ENCODE results near the gene THEMIS2. TPM values are rescaled to one million over a fixed set of nuclear protein-coding genes. Genes with fewer than 3 reads are reported as not detected.

THEMIS2 gene
- polyA plus RNA-seq, 4 donors, result 2.2 to 16.8 (median 9.1) TPM

GRCh38 chr1:27858949-27859576, 13.3 kb upstream of the THEMIS2 start:
- H3K27me3 ChIP-seq (ENCODE audit: control insufficient read depth in 3 of 3, insufficient read depth in 3 of 3, low read length in 3 of 3), result no peaks in the 10 kb centered on the region
- WGBS, 3 donors, result 90 to 92% (median 91%) methylated on average over 14 of the region's 14 CpGs
- DNase-seq (no peak), FAIRE-seq (no peak)
- no peak overlapping the region for H3K4me3 ChIP-seq (ENCODE audit: low read depth in 1 of 3, low read length in 3 of 3)
- H3K36me3 ChIP-seq (ENCODE audit: control insufficient read depth in 3 of 3, insufficient read depth in 2 of 3, low read depth in 1 of 3, low read length in 3 of 3), result peaks cover 0 to 2% (median 0%) of the 10 kb centered on the region in 3 donors
- H3K4me1 ChIP-seq (ENCODE audit: control insufficient read depth in 3 of 3, insufficient read depth in 2 of 3, low read depth in 1 of 3, low read length in 2 of 3), result no peaks in the 10 kb centered on the region
- H3K27ac ChIP-seq (ENCODE audit: low read depth in 1 of 3, low read length in 2 of 3), result no peak overlapping the region
- no peaks in the 10 kb centered on the region for H3K9me3 ChIP-seq (ENCODE audit: control insufficient read depth in 2 of 2, insufficient read depth in 1 of 2, low read depth in 1 of 2, low read length in 1 of 2)

GRCh38 chr1:27861436-27861835, 10.9 kb upstream of the THEMIS2 start:
- Histone ChIP-seq H3K27ac (ENCODE audit: low read depth in 1 of 3, low read length in 2 of 3) (no peak overlapping the region), H3K4me3 (ENCODE audit: low read depth in 1 of 3, low read length in 3 of 3) (no peak overlapping the region), H3K27me3 (ENCODE audit: control insufficient read depth in 3 of 3, insufficient read depth in 3 of 3, low read length in 3 of 3) (no peaks in the 10 kb centered on the region), H3K9me3 (ENCODE audit: control insufficient read depth in 2 of 2, insufficient read depth in 1 of 2, low read depth in 1 of 2, low read length in 1 of 2) (no peaks in the 10 kb centered on the region), H3K36me3 (ENCODE audit: control insufficient read depth in 3 of 3, insufficient read depth in 2 of 3, low read depth in 1 of 3, low read length in 3 of 3) (peaks cover 0 to 2% (median 0%) of the 10 kb centered on the region in 3 donors), H3K4me1 (ENCODE audit: control insufficient read depth in 3 of 3, insufficient read depth in 2 of 3, low read depth in 1 of 3, low read length in 2 of 3) (no peaks in the 10 kb centered on the region)
- DNase-seq, result no peak
- 92 to 93% (median 93%) methylated on average over 10 of the region's 10 CpGs for WGBS, 3 donors
- FAIRE-seq, result no peak

GRCh38 chr1:27862004-27862403, 10.3 kb upstream of the THEMIS2 start:
- no peak for FAIRE-seq

GRCh38 chr1:27862671-27863537, 9.4 kb upstream of the THEMIS2 start:
- DNase-seq (no peak), FAIRE-seq (no peak)
- WGBS, 3 donors, result 86 to 95% (median 90%) methylated on average over 8 to 9 of the region's 9 CpGs
- Histone ChIP-seq H3K4me3 (ENCODE audit: low read depth in 1 of 3, low read length in 3 of 3) (no peak overlapping the region), H3K9me3 (ENCODE audit: control insufficient read depth in 2 of 2, insufficient read depth in 1 of 2, low read depth in 1 of 2, low read length in 1 of 2) (no peaks in the 10 kb centered on the region), H3K27me3 (ENCODE audit: control insufficient read depth in 3 of 3, insufficient read depth in 3 of 3, low read length in 3 of 3) (no peaks in the 10 kb centered on the region), H3K27ac (ENCODE audit: low read depth in 1 of 3, low read length in 2 of 3) (peak overlapping the region in 1 of 3 donors; percentile 73), H3K36me3 (ENCODE audit: control insufficient read depth in 3 of 3, insufficient read depth in 2 of 3, low read depth in 1 of 3, low read length in 3 of 3) (peaks cover 0 to 2% (median 0%) of the 10 kb centered on the region in 3 donors), H3K4me1 (ENCODE audit: control insufficient read depth in 3 of 3, insufficient read depth in 2 of 3, low read depth in 1 of 3, low read length in 2 of 3) (no peaks in the 10 kb centered on the region)

More at GRCh38 chr1:27862004-27862403, 10.3 kb upstream of the THEMIS2 start:
- H3K4me3 ChIP-seq (ENCODE audit: low read depth in 1 of 3, low read length in 3 of 3), result no peak overlapping the region
- no peaks in the 10 kb centered on the region for H3K4me1 ChIP-seq (ENCODE audit: control insufficient read depth in 3 of 3, insufficient read depth in 2 of 3, low read depth in 1 of 3, low read length in 2 of 3)
- no peaks in the 10 kb centered on the region for H3K9me3 ChIP-seq (ENCODE audit: control insufficient read depth in 2 of 2, insufficient read depth in 1 of 2, low read depth in 1 of 2, low read length in 1 of 2)
- H3K36me3 ChIP-seq (ENCODE audit: control insufficient read depth in 3 of 3, insufficient read depth in 2 of 3, low read depth in 1 of 3, low read length in 3 of 3), result peaks cover 0 to 2% (median 0%) of the 10 kb centered on the region in 3 donors
- no peak for DNase-seq
- WGBS, 3 donors, result 72 to 88% (median 84%) methylated on average over 3 of the region's 3 CpGs
- H3K27ac ChIP-seq (ENCODE audit: low read depth in 1 of 3, low read length in 2 of 3), result no peak overlapping the region
- no peaks in the 10 kb centered on the region for H3K27me3 ChIP-seq (ENCODE audit: control insufficient read depth in 3 of 3, insufficient read depth in 3 of 3, low read length in 3 of 3)

GRCh38 chr1:27863538-27863915, 8.8 kb upstream of the THEMIS2 start:
- Histone ChIP-seq H3K4me1 (ENCODE audit: control insufficient read depth in 3 of 3, insufficient read depth in 2 of 3, low read depth in 1 of 3, low read length in 2 of 3) (no peaks in the 10 kb centered on the region), H3K4me3 (ENCODE audit: low read depth in 1 of 3, low read length in 3 of 3) (no peak overlapping the region), H3K27me3 (ENCODE audit: control insufficient read depth in 3 of 3, insufficient read depth in 3 of 3, low read length in 3 of 3) (no peaks in the 10 kb centered on the region), H3K27ac (ENCODE audit: low read depth in 1 of 3, low read length in 2 of 3) (peak overlapping the region in 1 of 3 donors; percentile 46), H3K9me3 (ENCODE audit: control insufficient read depth in 2 of 2, insufficient read depth in 1 of 2, low read depth in 1 of 2, low read length in 1 of 2) (no peaks in the 10 kb centered on the region), H3K36me3 (ENCODE audit: control insufficient read depth in 3 of 3, insufficient read depth in 2 of 3, low read depth in 1 of 3, low read length in 3 of 3) (peaks cover 0 to 2% (median 0%) of the 10 kb centered on the region in 3 donors)
- FAIRE-seq (no peak), DNase-seq (no peak)
- 82 to 100% (median 100%) methylated on average over 1 of the region's 1 CpG for WGBS, 3 donors

GRCh38 chr1:27864264-27864895, 8.0 kb upstream of the THEMIS2 start:
- Histone ChIP-seq H3K27ac (ENCODE audit: low read depth in 1 of 3, low read length in 2 of 3) (peak overlapping the region in 1 of 3 donors; percentile 37), H3K4me1 (ENCODE audit: control insufficient read depth in 3 of 3, insufficient read depth in 2 of 3, low read depth in 1 of 3, low read length in 2 of 3) (no peaks in the 10 kb centered on the region), H3K9me3 (ENCODE audit: control insufficient read depth in 2 of 2, insufficient read depth in 1 of 2, low read depth in 1 of 2, low read length in 1 of 2) (no peaks in the 10 kb centered on the region), H3K27me3 (ENCODE audit: control insufficient read depth in 3 of 3, insufficient read depth in 3 of 3, low read length in 3 of 3) (no peaks in the 10 kb centered on the region), H3K4me3 (ENCODE audit: low read depth in 1 of 3, low read length in 3 of 3) (no peak overlapping the region), H3K36me3 (ENCODE audit: control insufficient read depth in 3 of 3, insufficient read depth in 2 of 3, low read depth in 1 of 3, low read length in 3 of 3) (peaks cover 0 to 2% (median 0%) of the 10 kb centered on the region in 3 donors)
- DNase-seq (no peak), FAIRE-seq (no peak)
- 75 to 80% (median 76%) methylated on average over 8 of the region's 8 CpGs for WGBS, 3 donors

- H3K36me3 ChIP-seq (ENCODE audit: control insufficient read depth in 3 of 3, insufficient read depth in 2 of 3, low read depth in 1 of 3, low read length in 3 of 3), result no peaks in the 10 kb centered on the region
- H3K9me3 ChIP-seq (ENCODE audit: control insufficient read depth in 2 of 2, insufficient read depth in 1 of 2, low read depth in 1 of 2, low read length in 1 of 2), result no peaks in the 10 kb centered on the region
- H3K27ac ChIP-seq (ENCODE audit: low read depth in 1 of 3, low read length in 2 of 3), result no peak overlapping the region
- FAIRE-seq, result no peak
- no peaks in the 10 kb centered on the region for H3K4me1 ChIP-seq (ENCODE audit: control insufficient read depth in 3 of 3, insufficient read depth in 2 of 3, low read depth in 1 of 3, low read length in 2 of 3)
- no peak for DNase-seq
- 89 to 95% (median 89%) methylated on average over 10 of the region's 10 CpGs for WGBS, 3 donors
- H3K27me3 ChIP-seq (ENCODE audit: control insufficient read depth in 3 of 3, insufficient read depth in 3 of 3, low read length in 3 of 3), result no peaks in the 10 kb centered on the region
- no peak overlapping the region for H3K4me3 ChIP-seq (ENCODE audit: low read depth in 1 of 3, low read length in 3 of 3)
These were observed 6.5 kb upstream of the THEMIS2 start for GRCh38 chr1:27865821-27866220.

- WGBS, 3 donors, result 86 to 90% (median 88%) methylated on average over 11 of the region's 11 CpGs
- H3K27ac ChIP-seq (ENCODE audit: low read depth in 1 of 3, low read length in 2 of 3), result peak overlapping the region in 2 of 3 donors; percentile 70 to 71
These were observed 3.8 kb upstream of the THEMIS2 start for GRCh38 chr1:27868556-27868931.

More at GRCh38 chr1:27868556-27868931, 3.8 kb upstream of the THEMIS2 start:
- H3K36me3 ChIP-seq (ENCODE audit: control insufficient read depth in 3 of 3, insufficient read depth in 2 of 3, low read depth in 1 of 3, low read length in 3 of 3), result no peaks in the 10 kb centered on the region
- peaks cover 0 to 14% (median 0%) of the 10 kb centered on the region in 3 donors for H3K27me3 ChIP-seq (ENCODE audit: control insufficient read depth in 3 of 3, insufficient read depth in 3 of 3, low read length in 3 of 3)
- no peak overlapping the region for H3K4me3 ChIP-seq (ENCODE audit: low read depth in 1 of 3, low read length in 3 of 3)
- peaks cover 0 to 2% (median 0%) of the 10 kb centered on the region in 3 donors for H3K4me1 ChIP-seq (ENCODE audit: control insufficient read depth in 3 of 3, insufficient read depth in 2 of 3, low read depth in 1 of 3, low read length in 2 of 3)
- DNase-seq, result no peak
- FAIRE-seq, result no peak
- H3K9me3 ChIP-seq (ENCODE audit: control insufficient read depth in 2 of 2, insufficient read depth in 1 of 2, low read depth in 1 of 2, low read length in 1 of 2), result peaks cover 0 to 3% of the 10 kb centered on the region in 2 donors

Data from small intestine (tissue), 7 donors.